Measurements from ENCODE around the gene TMEM184B.
A peak's percentile ranks its signal among the peaks of the same experiment; 100 is the strongest.

The TMEM184B gene

DNA sequence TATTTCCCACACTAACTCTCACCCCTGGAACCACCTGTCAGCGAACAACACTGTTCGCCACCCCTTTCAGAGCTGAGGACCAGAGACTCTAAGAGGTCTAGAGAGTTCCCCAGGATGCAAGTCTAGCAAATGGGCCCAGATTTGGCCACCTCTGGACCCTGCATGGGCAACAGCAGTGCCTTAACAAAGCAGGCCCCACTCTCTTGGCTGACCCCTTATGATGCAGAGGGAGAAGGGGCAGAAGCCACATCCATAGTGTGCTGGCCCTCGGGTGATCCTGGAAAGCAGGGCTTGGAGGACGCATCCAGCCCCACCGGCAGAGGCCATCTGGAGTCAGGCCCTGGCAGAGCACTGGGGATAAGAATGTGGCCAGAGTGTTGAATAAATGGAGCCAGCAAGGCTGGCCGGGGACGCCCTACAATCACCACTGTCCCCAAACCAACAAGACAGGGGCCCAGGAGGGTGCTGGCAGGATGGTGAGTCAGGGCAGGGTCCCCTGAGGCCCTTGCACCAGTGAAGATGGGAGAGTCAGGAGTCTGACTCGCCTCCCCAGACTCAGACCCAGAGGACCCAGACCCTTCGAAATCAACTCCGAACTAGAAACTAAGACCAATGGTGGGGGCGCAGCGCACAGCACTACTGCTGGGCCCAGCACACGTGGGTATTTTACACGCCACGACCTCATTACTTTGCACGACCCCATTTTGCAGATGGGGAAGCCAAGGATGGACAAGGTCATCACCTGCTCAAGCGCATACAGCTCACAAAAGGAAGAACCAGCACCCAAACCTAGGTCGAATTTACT is 37.9 kb upstream of the TMEM184B start:
- Histone ChIP-seq H3K9me3 (ENCODE audit: severe bottlenecking) (no peaks in the 10 kb centered on the region), H3K4me1 (ENCODE audit: insufficient read depth, poor library complexity, severe bottlenecking) (peaks cover 84% of the 10 kb centered on the region), H3K4me3 (ENCODE audit: severe bottlenecking) (no peak overlapping the region), H3K36me3 (ENCODE audit: low read depth) (peaks cover 82% of the 10 kb centered on the region), H3K27ac (ENCODE audit: poor library complexity, severe bottlenecking) (peak overlapping the region; percentile 98), H3K27me3 (ENCODE audit: insufficient read depth, poor library complexity, severe bottlenecking) (no peaks in the 10 kb centered on the region)
- ATAC-seq (ENCODE audit: low read depth) (no peak), DNase-seq (ENCODE audit: low spot score) (no peak)
- TF ChIP-seq, protein P1, sequence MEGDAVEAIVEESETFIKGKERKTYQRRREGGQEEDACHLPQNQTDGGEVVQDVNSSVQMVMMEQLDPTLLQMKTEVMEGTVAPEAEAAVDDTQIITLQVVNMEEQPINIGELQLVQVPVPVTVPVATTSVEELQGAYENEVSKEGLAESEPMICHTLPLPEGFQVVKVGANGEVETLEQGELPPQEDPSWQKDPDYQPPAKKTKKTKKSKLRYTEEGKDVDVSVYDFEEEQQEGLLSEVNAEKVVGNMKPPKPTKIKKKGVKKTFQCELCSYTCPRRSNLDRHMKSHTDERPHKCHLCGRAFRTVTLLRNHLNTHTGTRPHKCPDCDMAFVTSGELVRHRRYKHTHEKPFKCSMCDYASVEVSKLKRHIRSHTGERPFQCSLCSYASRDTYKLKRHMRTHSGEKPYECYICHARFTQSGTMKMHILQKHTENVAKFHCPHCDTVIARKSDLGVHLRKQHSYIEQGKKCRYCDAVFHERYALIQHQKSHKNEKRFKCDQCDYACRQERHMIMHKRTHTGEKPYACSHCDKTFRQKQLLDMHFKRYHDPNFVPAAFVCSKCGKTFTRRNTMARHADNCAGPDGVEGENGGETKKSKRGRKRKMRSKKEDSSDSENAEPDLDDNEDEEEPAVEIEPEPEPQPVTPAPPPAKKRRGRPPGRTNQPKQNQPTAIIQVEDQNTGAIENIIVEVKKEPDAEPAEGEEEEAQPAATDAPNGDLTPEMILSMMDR (IDR thresholded peaks at IDR 0.05; ENCODE audit: poor library complexity, severe bottlenecking) = no peak

DNA sequence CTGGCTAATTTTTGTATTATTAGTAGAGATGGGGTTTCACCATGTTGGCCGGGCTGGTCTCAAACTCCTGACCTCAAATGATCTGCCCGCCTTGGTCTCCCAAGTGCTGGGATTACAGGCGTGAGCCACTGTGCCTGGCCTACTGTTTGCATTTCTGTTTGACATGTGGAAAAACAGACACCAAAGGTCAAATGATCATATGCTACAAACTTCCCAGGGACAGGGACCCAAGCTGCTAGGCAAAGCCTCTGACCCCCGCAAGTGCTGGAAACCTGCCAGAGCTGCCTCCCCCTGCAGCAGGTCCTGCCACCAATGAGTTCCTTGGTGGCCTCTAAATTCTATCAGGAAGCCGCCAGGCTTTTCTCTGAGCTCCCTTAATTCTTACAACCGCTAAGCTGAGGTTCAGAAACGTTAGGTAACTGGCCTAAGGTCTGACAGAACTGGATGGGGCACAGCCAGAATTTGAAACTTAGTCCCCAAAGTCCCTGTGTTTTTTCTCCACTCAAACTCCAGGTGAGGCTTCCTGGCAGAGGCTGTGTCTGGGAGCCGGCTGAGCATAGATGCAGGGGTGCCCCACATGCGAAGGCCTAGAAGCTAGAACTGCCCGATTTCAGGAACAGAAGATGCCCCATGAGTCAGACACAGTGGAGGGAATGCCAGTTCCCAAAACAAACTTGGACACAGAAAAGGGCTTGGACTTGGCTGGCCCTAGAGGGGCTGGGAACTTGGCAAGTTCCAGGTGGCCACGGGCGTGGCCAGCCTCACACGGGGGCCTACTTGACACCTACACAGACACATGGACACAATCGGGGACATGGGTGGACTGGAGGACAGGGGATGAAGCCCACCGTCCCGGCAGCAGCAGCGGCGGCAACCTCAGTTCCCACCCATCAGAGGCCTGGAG is 37.1 kb upstream of the TMEM184B start:
- H3K27ac ChIP-seq (ENCODE audit: poor library complexity, severe bottlenecking) = peak overlapping the region; percentile 98
- no peaks in the 10 kb centered on the region for H3K27me3 ChIP-seq (ENCODE audit: insufficient read depth, poor library complexity, severe bottlenecking)
- no peak overlapping the region for H3K4me3 ChIP-seq (ENCODE audit: severe bottlenecking)
- DNase-seq (ENCODE audit: low spot score) (no peak), ATAC-seq (ENCODE audit: low read depth) (no peak)
- TF ChIP-seq, protein P1 (IDR thresholded peaks at IDR 0.05; ENCODE audit: poor library complexity, severe bottlenecking) = no peak
- no peaks in the 10 kb centered on the region for H3K9me3 ChIP-seq (ENCODE audit: severe bottlenecking)
- H3K36me3 ChIP-seq (ENCODE audit: low read depth) = peaks cover 90% of the 10 kb centered on the region
- H3K4me1 ChIP-seq (ENCODE audit: insufficient read depth, poor library complexity, severe bottlenecking) = peaks cover 90% of the 10 kb centered on the region

DNA sequence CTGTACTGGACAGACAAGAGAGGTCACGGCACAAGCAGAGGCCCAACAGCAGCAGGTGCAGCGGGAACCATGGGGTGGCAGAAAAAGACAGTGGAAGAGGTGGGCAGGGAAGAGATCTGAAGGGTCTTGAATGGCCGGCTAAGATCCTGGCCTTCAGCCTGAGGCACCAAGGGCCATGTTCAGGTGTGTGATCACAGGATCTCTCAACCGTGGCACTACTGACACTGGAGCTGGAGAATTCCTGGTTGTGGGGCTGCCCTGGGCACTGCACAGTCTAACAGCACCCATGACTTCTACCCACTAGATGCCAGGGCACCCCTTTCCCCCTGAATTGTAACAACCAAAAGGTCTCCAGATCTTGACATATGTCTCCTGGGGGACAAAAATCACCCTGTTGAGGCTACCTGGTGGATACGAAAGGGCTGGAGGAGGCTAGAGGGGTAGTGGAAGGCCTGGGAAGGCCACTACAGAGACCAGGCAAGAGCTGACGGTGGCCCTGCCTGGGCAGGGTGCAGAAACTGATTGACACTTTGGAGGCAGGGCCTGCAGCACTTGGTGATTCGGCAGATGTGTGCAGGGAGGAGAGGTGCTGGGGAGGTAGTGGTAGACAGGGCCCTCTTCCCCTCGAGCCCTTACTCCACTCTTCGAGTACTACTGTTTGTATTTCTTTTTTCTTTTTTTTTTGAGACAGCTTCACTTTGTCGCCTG is 36.1 kb upstream of the TMEM184B start:
- Histone ChIP-seq H3K9me3 (ENCODE audit: severe bottlenecking) (no peaks in the 10 kb centered on the region), H3K27me3 (ENCODE audit: insufficient read depth, poor library complexity, severe bottlenecking) (no peaks in the 10 kb centered on the region), H3K27ac (ENCODE audit: poor library complexity, severe bottlenecking) (peak overlapping the region; percentile 98), H3K4me3 (ENCODE audit: severe bottlenecking) (no peak overlapping the region), H3K4me1 (ENCODE audit: insufficient read depth, poor library complexity, severe bottlenecking) (peaks cover 94% of the 10 kb centered on the region), H3K36me3 (ENCODE audit: low read depth) (peaks cover 99% of the 10 kb centered on the region)
- TF ChIP-seq, protein P1 (IDR thresholded peaks at IDR 0.05; ENCODE audit: poor library complexity, severe bottlenecking) = no peak
- ATAC-seq (ENCODE audit: low read depth) (no peak), DNase-seq (ENCODE audit: low spot score) (no peak)

DNA sequence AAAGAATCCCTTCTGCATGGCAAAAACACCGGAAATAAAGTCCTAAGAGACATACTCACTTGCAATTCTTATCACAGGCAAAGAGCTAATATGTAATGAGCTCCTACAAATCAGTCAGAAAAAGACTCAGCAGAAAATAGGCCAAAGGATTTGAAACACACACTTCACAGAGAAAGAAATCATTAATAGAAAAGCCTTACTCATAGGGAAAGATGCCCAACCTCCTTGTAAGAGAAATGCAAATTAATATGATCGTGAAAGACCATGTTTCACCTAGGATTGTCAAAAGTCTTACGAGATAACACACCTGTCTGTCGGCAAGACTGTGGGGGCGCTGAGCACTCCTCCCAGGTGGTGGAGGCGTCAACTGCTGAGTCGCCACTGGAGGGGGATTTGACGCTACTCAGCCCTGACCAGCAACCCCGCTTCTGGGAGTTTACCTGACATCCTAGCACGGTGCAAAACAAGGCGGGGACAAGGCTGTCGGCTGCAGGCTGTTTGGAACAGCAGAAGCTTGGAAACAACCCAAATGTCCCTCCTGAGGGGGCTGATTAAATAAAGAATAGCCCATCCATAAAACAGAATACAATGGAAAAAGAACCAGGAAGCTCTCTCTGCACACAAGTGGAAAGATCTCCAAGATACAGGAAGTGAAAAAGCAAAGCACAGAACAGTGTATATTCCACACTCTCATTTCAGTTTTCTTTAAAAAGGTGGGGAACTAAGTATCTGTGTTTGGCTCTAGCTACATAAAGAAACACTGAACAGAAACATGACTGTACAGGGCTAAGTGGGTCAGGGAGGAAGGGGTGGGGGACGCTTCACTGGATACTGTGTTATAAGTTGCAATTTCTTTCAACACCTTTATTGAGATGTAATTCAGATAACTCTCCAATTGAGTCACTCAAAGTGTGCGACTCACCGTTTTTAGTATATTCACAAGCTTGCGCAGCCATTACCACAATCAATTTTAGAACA is 33.0 kb upstream of the TMEM184B start:
- TF ChIP-seq, protein P1 (IDR thresholded peaks at IDR 0.05; ENCODE audit: poor library complexity, severe bottlenecking) = no peak
- DNase-seq (ENCODE audit: low spot score) = no peak

More for the DNA sequence above, 33.0 kb upstream of the TMEM184B start:
- H3K4me1 ChIP-seq (ENCODE audit: insufficient read depth, poor library complexity, severe bottlenecking) = peaks cover 75% of the 10 kb centered on the region
- H3K4me3 ChIP-seq (ENCODE audit: severe bottlenecking) = no peak overlapping the region
- no peaks in the 10 kb centered on the region for H3K9me3 ChIP-seq (ENCODE audit: severe bottlenecking)
- H3K27ac ChIP-seq (ENCODE audit: poor library complexity, severe bottlenecking) = peak overlapping the region; percentile 98
- no peaks in the 10 kb centered on the region for H3K27me3 ChIP-seq (ENCODE audit: insufficient read depth, poor library complexity, severe bottlenecking)
- H3K36me3 ChIP-seq (ENCODE audit: low read depth) = peaks cover 99% of the 10 kb centered on the region
- ATAC-seq (ENCODE audit: low read depth) = peak; percentile 77
